Transverse colon (tissue), 4 donors: ENCODE results near the gene BOC. TPM values are rescaled to one million over a fixed set of nuclear protein-coding genes. Genes with fewer than 3 reads are reported as not detected.

Source experiments
- DNase-seq: peaks from one replicate; pipeline ENCODE4 v3.0.0-alpha.2; 2019
- H3K27ac ChIP-seq, 4 donors: fragments of 200-600 bp; sonication (generic); 2 replicates each; pipeline ENCODE4 v1.5.1; 2016 to 2018; ENCODE audit warnings: inconsistent platforms in 4 of 4
- H3K27me3 ChIP-seq: fragments of 200-600 bp; sonication (generic); 2 replicates; pipeline ENCODE4 v1.5.1; 2017; ENCODE audit warnings: inconsistent platforms
- H3K36me3 ChIP-seq, 4 donors: fragments of 200-600 bp; sonication (generic); 2 replicates each; pipeline ENCODE4 v1.5.1; 2017 to 2019; ENCODE audit warnings: inconsistent platforms in 4 of 4
- H3K4me1 ChIP-seq, 4 donors: fragments of 200-600 bp; sonication (generic); 2 replicates each; pipeline ENCODE4 v1.5.1; 2017 to 2020; ENCODE audit warnings: inconsistent platforms in 4 of 4
- H3K4me3 ChIP-seq, 4 donors: fragments of 200-600 bp; sonication (generic); 1 replicate in 1 of 4; 2 replicates in 3 of 4; pipeline versions ENCODE4 v1.5.1 to v1.6.1; 2017 to 2019; ENCODE audit warnings: inconsistent platforms in 4 of 4
- H3K9me3 ChIP-seq, 2 donors: fragments of 200-600 bp; sonication (generic); 2 replicates each; pipeline ENCODE4 v1.5.1; 2017 to 2019; ENCODE audit warnings: inconsistent platforms in 2 of 2
- CTCF ChIP-seq, 5 experiments: fragments of 200-600 bp in 3 of 5; fragments of 450-650 bp in 2 of 5; sonication (generic) in 3 of 5; IDR thresholded peaks; 1 replicate in 2 of 5; 2 replicates in 3 of 5; pipeline ENCODE4 v1.5.1; 2016 to 2017; ENCODE audit warnings: antibody characterized with exemption in 5 of 5, inconsistent platforms in 3 of 5, mild to moderate bottlenecking in 2 of 5, moderate library complexity in 1 of 5
- EP300 ChIP-seq: sonication (generic); formaldehyde crosslinking; IDR thresholded peaks from one replicate; pipeline ENCODE4 v1.6.1; 2017; ENCODE audit warnings: antibody characterized with exemption, low read depth
- POLR2A ChIP-seq: fragments of 450-650 bp; IDR thresholded peaks from one replicate; pipeline ENCODE4 v1.6.1; 2016; ENCODE audit warnings: antibody characterized with exemption, mild to moderate bottlenecking, moderate library complexity
- POLR2AphosphoS5 ChIP-seq, 3 donors: sonication (generic); formaldehyde crosslinking; IDR thresholded peaks; one replicate each; pipeline ENCODE4 v1.6.1; 2016; ENCODE audit warnings: antibody characterized with exemption in 3 of 3
- WGBS, 2 donors: methylation state at CpG; one replicate each; pipeline ENCODE4 v1.1.5; 2018; ENCODE audit warnings: low coverage in 1 of 2; 5-methylcytosine and 5-hydroxymethylcytosine counted together
- in situ Hi-C, 4 donors: fragments of 200-750 bp; cut with MboI; loops; one replicate each; pipeline versions ENCODE4 v1.15.0 to v1.15.1; 2017; ENCODE audit warnings: low sequenced_read_pairs in 3 of 4, low pct_ligation_motif_present in 1 of 4, low pct_unique_long_range_greater_than_20kb in 1 of 4
- intact Hi-C: fragments of 100-400 bp; cut with DNase I; formaldehyde crosslinking; loops from one replicate; pipeline ENCODE4 v1.15.1; 2023; ENCODE audit warnings: low total_unique reads
- total RNA-seq, 4 donors: library from RNA; depleted of rRNA; stranded (reverse); fragments of >200 nt; gene quantifications; one replicate each; pipeline ENCODE4 v1.1.0, GENCODE V29; 2016

The BOC gene
- total RNA-seq, 4 donors from 2014 or later: 15.2 to 77.4 (median 45.4) TPM

- DNase-seq: no peak
- Histone ChIP-seq H3K4me1 (no peaks in the 10 kb centered on the region), H3K9me3 (no peaks in the 10 kb centered on the region), H3K27ac (no peak overlapping the region), H3K36me3 (peaks cover 0 to 7% (median 0%) of the 10 kb centered on the region in 4 donors), H3K27me3 (no peaks in the 10 kb centered on the region), H3K4me3 (no peak overlapping the region)
- intact Hi-C loops: no loop called here
- in situ Hi-C loops: no loop called here
- 76 to 96% methylated on average over 2 of the region's 2 CpGs for WGBS, 2 donors
- no peak for TF ChIP-seq POLR2A
- TF ChIP-seq EP300: no peak
- TF ChIP-seq POLR2AphosphoS5 (IDR thresholded peaks at IDR 0.05): no peak
- TF ChIP-seq CTCF (IDR thresholded peaks at IDR 0.05): no peak
These were observed 119.4 kb downstream of the BOC start for GRCh38 chr3:113330742-113331141.

- Histone ChIP-seq H3K4me3 (no peak overlapping the region), H3K9me3 (no peaks in the 10 kb centered on the region), H3K4me1 (no peaks in the 10 kb centered on the region), H3K36me3 (peaks cover 0 to 3% (median 0%) of the 10 kb centered on the region in 4 donors), H3K27me3 (no peaks in the 10 kb centered on the region), H3K27ac (no peak overlapping the region)
- in situ Hi-C loops: no loop called here
- intact Hi-C loops: no loop called here
- no peak for DNase-seq
- TF ChIP-seq CTCF (IDR thresholded peaks at IDR 0.05) (no peak), EP300 (no peak), POLR2AphosphoS5 (IDR thresholded peaks at IDR 0.05) (no peak), POLR2A (no peak)
These were observed 119.8 kb downstream of the BOC start for GRCh38 chr3:113331187-113331586.

Other genes with a start within 250 kb of the BOC start
- 1 to 10 TPM in 1 of 4 donors, under 1 TPM in 1, not detected in 2; 0.68 to 1.1 TPM for gene CD200R1, start 236.5 kb upstream of the BOC start, total RNA-seq
- gene GTPBP8, start 220.6 kb upstream of the BOC start, total RNA-seq: 10 to 100 TPM in 2 of 4 donors, 1 to 10 TPM in 2; 6.7 to 46.7 (median 17.6) TPM
- 10 to 100 TPM; 11.7 to 22.4 (median 13.9) TPM for gene CFAP44, start 229.9 kb downstream of the BOC start, total RNA-seq